Stimulated activated CD8-positive, alpha-beta memory T cell treated with anti-CD3 and anti-CD28 coated beads, Interleukin-2, amount 100 ng/mL, for 48 hours (primary cell): ENCODE data around the gene VPS13D.

Experiments
- DNase-seq, 2 donors: peaks; one replicate each; pipeline ENCODE4 v3.0.0-alpha.2; 2020; ENCODE audit warnings: low read depth in 2 of 2

Gene VPS13D

GRCh38 chr1:12228979-12229378 is 851 bp upstream of the VPS13D start:
- DNase-seq, result no peak

GRCh38 chr1:12229386-12229834 is 420 bp upstream of the VPS13D start:
- DNase-seq, result no peak

GRCh38 chr1:12230549-12231275 is 882 bp downstream of the VPS13D start:
- DNase-seq, result no peak

GRCh38 chr1:12231276-12231595 is 1.4 kb downstream of the VPS13D start:
- DNase-seq, result no peak

GRCh38 chr1:12232221-12232620 is 2.4 kb downstream of the VPS13D start:
- DNase-seq, result no peak

GRCh38 chr1:12244078-12244477 is 14.2 kb downstream of the VPS13D start:
- DNase-seq, result no peak

GRCh38 chr1:12244585-12244984 is 14.8 kb downstream of the VPS13D start:
- DNase-seq, result no peak

GRCh38 chr1:12245116-12245515 is 15.3 kb downstream of the VPS13D start:
- DNase-seq, result no peak

GRCh38 chr1:12245733-12246132 is 15.9 kb downstream of the VPS13D start:
- DNase-seq, result no peak

- DNase-seq, result no peak
Observed at GRCh38 chr1:12246584-12246983, 16.8 kb downstream of the VPS13D start.

GRCh38 chr1:12249181-12249580 is 19.4 kb downstream of the VPS13D start:
- DNase-seq, result no peak

- DNase-seq, result no peak
Observed at GRCh38 chr1:12249748-12250147, 19.9 kb downstream of the VPS13D start.

GRCh38 chr1:12251442-12251841 is 21.6 kb downstream of the VPS13D start:
- DNase-seq, result no peak

GRCh38 chr1:12255913-12256312 is 26.1 kb downstream of the VPS13D start:
- DNase-seq, result no peak

GRCh38 chr1:12258272-12258671 is 28.4 kb downstream of the VPS13D start:
- DNase-seq, result no peak

GRCh38 chr1:12269351-12269750 is 39.5 kb downstream of the VPS13D start:
- no peak for DNase-seq

GRCh38 chr1:12271033-12271432 is 41.2 kb downstream of the VPS13D start:
- no peak for DNase-seq

- no peak for DNase-seq
Observed at GRCh38 chr1:12272770-12273169, 42.9 kb downstream of the VPS13D start.

- DNase-seq, result peak; percentile 27 to 39
Observed at GRCh38 chr1:12275370-12275769, 45.5 kb downstream of the VPS13D start.

- no peak for DNase-seq
Observed at GRCh38 chr1:12276225-12276624, 46.4 kb downstream of the VPS13D start.

GRCh38 chr1:12279003-12279402 is 49.2 kb downstream of the VPS13D start:
- no peak for DNase-seq

GRCh38 chr1:12279728-12280464 is 50.1 kb downstream of the VPS13D start:
- no peak for DNase-seq

GRCh38 chr1:12282142-12282541 is 52.3 kb downstream of the VPS13D start:
- no peak for DNase-seq
